Forelimb muscle (tissue), 1 donor: Measurements from ENCODE around the gene NTM. TPM values are rescaled to one million over a fixed set of nuclear protein-coding genes. Genes with fewer than 3 reads are reported as not detected.

Experiments used
- DNase-seq: peaks from one replicate; pipeline ENCODE4 v3.0.0-alpha.2; 2013; ENCODE audit warnings: low read depth
- polyA plus RNA-seq: library from polyadenylated mRNA; unstranded; fragments of 120-200 nt; gene quantifications from one replicate; pipeline ENCODE4 v1.2.1, GENCODE V29; 2013; ENCODE audit not compliant: insufficient read length

Gene NTM
- polyA plus RNA-seq, 1 donor, result 15.0 TPM

DNA sequence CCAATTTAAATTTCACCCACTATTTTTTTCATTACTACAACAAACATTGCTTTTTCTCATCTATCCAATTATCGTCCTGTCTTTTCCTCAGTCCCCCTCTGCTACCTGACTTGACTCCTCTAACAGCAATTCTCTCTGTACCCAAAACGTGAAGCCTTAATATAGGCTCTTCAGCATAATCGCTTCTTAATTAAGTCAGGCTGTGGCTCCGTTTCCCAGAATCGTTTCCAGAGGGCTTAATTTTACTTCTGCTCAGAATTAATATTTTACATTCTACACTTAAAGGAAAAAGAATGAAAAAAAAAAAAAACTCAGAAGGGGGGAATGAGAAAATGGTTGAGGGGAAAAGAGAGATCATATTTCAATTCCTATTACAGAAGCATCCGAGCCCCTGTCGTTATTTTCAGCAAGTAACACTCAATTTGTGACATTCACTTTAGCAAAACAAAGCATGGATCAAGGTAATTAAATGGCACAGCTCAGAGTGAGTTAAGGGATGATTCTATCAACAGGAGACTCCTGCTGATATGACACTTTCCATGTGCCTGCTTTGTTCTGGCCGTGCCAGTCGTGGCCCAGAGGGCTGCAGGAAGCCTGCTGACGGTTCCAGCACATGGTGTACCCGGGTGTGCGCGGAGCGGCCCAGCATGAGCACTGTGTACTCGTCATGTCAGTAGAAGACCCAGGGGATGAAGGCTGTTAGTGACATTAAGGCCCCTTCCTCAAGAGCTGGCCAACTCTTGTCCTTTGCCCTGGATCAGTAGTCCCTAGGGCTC, 272.5 kb downstream of the NTM start:
- DNase-seq, result no peak

DNA sequence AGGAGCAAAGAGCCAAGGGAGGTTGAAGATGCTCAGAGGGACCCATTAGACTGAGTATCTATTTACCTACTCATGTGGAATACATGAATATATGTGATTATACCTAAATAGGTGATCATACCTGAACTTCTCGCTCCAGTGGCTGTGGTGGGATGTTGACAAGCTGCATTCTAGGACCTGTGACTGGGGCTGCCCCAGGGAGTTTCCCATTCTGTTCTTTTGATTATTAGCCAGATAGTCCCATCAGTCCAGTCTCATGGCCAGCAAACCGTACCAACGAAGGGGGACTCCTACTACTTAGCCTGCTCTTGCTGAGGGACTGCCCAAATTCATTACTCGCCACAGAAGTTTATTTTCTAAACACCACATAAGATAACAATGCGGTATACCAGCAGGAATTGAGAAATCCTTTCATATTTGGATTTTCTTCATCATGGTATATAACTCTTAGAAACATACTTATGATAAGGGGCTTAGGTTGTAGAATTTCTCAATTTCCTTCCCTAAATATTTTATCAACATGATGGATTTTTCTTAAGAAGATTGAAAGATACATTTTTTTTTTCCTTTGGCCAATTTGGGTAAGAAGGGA, 273.9 kb downstream of the NTM start:
- no peak for DNase-seq

DNA sequence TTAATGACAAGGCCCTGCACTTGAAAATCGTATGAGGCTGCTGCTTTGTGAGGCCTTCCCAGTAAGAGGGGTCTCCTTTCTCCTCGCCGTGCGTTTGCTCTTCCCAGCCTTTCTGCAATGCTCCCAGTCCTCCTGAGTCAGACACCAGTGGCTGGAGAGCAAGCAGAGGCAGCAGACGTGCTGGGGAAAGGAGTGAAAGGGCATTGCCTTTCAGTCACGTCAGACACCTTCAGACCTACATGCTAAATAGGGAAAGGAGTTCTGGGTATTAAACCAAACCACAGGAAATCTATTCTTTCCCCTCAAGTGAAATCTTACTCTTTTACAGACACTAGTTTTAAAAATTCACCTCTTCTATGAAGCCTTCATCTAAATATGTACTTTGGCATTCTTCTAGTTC, 274.8 kb downstream of the NTM start:
- no peak for DNase-seq

DNA sequence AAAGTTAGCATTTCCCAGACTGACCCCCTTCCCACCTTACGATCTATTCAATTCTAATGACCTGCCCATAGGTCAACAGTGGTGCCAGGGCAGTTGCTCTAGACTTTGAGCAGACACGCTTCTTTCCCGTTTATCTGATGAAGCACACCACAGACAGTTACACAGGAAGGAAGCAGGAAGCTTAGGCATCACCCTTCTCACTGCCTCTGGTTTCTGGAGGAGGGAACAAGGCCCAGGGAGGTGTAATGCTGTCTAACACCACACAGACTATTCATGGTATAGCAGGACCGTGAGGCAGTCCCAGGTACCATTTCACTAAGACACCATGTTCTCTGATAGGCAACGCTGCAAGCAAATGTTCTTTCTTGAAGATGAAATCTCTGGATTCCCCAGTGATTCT, 279.4 kb downstream of the NTM start:
- no peak for DNase-seq

DNA sequence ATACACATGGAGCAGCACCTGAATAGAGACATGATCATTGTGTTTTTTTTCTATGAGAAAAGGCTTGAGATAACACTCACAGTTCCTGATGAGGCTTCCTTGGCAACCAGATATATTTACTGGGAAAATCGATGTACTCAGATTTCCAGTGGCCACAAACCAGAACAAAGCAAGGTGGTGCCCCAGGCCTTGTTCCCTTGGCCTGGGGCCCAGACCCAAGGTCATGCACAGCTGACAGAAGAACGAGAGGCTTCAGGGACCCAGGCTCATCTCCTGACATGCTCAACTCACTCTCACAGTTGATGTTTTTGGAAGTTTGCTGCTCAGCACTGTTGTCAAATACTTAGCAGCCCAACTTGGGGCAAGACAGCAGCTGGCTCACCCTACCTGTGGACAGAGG, 281.8 kb downstream of the NTM start:
- no peak for DNase-seq

DNA sequence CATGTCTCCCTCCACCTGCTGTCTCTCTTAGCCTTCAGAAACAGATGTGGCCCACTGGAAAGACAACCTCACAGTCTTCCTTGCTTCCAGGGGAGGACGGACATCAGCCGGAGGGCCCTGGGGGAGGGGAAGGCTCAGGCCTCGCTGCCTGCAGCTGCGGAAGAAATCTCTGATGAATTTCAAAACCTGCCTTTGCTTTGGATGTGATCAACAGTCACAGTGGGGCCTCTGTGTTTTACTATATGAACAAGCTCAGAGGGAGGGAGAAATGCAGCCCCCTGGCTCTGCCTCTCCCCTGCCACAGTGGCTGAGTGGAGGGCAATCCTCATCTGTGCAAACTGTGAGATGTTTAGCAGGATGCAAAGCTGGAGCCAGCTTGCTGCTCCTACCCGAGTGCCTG, 282.8 kb downstream of the NTM start:
- no peak for DNase-seq

DNA sequence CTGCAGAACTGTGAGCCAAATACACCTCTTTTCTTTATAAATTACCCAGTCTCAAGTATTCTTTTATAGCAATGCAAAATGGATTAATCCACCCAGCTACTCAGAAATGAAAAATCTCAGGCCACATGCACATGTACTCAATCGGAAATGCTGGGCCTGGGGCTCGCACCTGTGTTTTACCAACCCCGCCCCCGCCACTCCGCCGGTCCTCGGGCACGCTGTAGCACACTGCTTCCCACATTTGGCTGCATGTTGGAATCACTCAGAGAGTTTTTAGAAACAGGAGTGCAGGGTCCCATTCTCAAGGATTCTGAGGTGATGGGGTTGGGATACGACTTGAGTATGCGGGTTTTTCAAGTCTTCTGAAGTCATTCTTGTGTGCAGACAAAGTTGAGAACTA, 284.4 kb downstream of the NTM start:
- no peak for DNase-seq

DNA sequence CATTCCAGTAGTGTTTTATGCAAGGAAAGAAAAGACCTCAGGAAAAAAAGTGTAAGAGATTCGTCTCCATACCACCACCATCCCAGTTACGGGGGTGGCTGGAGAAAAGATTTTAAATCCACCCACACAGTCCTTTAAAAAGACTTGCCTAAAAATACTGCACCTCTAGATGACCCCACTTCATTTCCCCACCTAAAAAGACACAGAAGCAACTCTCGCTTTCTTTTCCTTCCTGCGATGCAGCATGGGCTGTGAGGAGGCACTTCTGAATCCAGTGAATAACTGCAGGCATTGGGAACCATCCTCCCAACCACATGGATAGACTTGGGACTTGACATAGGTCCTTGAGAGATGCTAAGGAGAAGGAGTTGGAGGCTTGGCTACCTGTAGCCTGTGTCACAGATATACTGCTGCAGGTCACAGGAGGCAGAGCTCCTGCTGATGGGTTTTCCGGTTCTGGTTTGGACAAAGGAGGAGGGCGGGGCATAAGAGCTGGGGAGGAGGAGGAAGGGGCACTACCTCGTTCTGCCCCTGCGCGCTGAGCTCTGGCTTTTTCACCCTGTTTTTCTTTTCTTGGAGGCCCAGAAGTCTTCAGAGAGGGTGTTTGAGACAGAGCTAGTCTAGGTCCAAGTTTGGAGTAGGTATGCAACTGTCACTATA, 285.9 kb downstream of the NTM start:
- DNase-seq, result no peak

DNA sequence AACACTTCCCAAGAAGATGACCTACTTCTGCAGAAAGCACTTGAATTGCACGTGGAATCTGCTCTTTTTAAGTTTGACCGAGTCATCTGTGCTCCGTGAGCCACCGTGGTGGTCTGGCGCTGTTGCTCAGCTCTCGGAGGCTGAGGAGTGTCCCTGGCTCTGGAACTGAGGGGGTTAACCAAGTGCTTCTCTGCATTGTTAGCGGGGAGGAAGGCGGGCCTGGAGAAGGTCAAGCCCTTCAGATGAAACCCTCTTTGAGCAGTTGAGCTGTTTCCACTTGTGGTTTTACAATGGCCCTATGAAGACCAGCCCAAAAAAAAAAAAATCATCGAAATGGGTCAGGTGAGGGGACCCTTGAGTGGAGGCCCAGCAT, 286.4 kb downstream of the NTM start:
- DNase-seq, result no peak

DNA sequence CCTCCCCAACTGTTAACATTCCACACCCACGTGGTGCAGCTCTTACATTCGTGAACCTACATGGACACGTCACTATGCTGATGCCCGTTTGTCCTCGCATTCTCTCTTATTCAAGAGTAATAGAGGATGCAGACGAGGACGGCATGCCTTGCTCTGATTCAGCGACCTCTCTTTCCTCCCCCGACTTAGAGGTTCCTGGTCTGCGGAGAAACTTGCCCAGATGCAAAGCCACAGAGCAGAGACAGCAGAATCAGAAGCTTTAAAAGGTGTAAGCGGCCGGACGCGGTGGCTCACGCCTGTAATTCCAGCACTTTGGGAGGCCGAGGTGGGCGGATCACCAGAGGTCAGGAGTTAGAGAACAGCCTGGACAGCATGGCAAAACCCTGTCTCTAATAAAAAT, 288.0 kb downstream of the NTM start:
- no peak for DNase-seq

DNA sequence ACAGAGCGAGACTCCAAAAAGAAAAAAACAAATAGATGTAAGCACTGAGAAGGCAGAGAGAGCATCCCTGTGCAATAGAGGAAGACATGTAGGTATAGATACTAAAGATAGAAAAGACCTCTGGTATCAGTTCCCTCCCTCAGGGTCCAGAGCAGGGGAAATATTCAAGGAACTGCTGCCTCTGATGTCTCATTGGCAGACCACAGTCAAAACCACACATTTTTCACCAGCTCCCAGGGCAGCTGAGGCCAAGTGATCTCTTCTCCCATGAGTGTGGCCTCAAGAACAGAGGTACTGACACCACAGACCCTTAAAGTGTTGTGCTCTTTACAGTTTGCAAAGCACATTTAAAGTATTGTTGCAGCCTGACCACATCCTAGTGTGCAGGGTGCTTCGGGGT, 288.5 kb downstream of the NTM start:
- DNase-seq, result no peak

DNA sequence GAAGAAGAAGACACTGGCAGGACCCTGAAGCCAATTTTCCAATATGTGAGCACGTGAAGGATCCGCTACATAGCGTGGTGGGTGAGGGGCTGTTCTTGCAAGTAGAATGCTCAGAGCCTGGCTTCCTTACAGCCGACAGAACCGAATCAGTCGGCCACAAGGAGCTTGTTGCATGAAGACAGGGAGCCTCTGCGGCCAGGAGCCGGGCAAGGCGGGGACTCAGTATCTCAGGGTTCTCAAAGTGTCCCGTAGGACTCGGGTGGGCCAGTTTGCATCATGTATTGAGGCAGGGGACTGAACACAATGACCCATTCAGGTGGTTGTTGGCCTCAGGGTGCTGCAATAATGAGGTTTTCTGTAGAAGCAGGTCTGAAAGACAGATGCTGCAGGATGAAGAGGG, 289.5 kb downstream of the NTM start:
- no peak for DNase-seq

DNA sequence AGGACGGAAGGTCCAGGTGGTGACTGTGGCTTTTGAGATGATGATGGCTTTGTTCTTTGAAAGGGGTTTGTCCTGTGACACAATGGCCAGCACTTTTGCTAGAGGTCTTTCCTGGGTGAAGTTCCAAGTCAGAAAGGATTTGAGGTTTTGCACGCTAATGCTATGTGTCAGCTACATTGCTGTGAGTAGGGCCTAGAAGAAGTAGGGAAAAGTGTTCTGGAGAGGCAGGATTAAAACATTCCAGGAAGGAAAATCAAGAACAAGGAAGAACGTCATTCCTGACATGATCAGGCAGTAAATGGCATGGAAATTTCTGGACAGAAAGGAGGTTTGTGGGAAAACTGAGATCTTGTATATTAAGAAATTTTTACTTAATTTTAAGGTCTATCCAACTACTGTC, 290.7 kb downstream of the NTM start:
- no peak for DNase-seq

DNA sequence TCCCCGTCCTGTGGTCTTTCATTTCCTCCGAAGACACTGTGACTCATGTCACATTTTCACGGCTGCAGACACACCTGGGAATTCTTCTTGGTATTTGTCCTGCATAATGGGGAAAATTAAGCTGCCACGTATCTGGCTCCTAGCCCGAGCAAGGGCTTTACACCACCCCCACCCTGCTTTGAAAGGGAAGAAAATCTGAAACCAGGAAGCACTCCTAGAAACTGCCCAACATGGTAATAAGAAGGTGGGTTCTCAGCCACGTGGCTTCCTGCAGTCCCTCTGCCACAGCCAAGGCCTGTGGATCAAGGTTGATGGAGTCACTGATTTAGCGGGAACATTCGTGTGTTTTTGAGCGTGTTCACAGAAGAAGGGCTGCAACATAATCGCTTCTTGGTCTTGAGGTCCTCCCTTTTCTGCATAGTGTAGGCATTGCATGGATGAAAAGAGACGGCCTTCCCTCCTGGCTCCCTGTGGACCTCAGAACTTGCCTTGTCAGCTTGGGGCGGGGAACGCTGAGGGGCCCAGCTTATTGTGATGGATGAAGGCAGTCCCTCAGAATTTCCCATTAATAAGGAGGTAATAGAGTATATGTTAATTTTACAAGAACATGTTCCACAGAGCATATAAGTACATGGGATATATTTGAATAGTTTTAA, 292.0 kb downstream of the NTM start:
- DNase-seq, result no peak

DNA sequence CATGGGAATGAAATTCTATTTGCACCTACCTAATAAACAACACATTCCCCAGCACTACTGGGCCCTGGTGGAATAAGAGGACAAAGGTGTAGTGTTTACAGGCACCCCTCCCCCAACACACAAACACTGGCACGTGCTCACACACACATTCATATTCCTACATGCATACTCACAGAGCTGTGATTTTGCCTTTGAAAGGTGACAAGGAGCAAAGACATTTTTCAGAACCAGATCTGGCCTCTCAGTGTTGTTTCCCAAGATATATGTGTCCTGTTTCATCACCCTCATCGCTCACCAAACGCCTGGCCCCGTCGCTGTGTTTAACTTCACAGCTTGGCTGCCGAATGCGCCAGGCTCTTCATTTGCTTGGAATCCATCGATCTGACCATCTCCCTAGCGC, 292.6 kb downstream of the NTM start:
- no peak for DNase-seq

DNA sequence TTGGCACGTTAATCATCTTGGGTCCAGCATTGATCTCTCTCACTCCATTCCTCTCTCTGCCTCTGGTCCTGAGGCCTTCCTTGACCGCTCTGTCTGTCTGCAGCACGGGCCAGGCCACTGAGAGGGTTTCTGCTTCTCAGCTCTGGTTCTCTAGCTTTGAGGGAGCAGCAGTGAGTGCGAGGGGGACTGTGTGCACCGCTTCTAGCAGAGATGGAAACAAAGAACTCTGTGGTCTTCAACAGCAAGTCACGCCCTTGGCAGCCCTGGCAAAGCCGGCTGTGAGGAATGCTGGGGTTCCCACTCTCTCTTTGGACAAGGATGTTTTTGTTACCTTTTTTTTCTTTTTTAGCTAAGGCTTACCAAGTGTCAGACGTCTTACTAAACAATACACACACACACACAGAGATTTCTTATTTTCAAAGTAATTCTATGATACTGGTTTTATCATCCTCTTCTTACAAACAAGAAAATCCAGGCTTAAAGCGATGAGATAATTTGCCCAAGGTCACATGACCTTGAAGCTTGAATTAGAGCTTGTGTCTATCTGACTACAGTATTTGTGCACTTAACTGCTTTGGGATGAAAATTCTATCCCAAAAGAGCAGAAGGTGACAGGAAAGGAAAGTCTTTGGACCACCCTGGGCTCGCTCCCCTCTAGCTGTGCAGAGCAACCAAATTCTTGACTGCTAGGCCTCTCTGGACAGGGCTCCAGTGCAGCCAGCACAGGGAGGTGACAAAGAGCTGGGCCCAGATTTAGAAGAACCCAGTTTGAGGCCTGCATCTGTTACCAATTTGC, 293.2 kb downstream of the NTM start:
- DNase-seq, result no peak

DNA sequence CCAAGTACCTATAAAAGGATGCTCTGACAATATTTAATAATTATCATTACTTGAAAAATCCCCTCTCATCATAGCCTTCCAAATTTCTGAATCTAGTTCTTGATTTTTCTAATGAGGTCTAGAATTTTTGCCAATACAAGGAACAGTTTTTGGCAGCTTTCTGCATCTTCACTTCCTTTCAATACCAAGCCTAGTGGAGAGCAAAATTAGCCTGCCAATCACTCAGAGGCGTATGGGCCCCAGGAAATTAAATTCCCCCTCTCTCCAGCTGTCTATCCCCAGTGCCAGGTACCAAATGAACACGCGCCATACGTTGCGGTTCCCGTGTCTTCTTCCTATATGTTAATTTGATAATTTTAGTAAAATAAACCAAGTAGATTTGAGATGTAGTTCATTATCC, 293.9 kb downstream of the NTM start:
- no peak for DNase-seq

DNA sequence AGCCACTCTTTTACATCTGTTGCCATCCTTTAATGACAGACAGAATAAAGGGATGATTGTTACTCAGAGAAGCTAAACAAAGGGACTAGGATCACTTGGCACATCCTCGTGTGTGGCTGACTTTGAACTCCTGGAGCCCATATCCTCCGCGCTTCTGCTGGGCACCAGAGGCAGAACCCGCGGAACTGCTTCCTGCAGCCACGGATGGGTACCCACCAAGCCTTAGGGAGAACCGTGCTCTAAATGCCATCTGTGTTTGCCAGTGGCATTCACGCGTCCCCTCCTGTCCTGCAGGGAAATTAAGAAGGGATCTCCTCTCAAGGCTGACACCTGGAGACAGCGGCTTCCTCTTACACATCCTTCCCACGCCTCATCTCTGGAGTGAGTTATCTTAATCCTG, 294.4 kb downstream of the NTM start:
- DNase-seq, result no peak

DNA sequence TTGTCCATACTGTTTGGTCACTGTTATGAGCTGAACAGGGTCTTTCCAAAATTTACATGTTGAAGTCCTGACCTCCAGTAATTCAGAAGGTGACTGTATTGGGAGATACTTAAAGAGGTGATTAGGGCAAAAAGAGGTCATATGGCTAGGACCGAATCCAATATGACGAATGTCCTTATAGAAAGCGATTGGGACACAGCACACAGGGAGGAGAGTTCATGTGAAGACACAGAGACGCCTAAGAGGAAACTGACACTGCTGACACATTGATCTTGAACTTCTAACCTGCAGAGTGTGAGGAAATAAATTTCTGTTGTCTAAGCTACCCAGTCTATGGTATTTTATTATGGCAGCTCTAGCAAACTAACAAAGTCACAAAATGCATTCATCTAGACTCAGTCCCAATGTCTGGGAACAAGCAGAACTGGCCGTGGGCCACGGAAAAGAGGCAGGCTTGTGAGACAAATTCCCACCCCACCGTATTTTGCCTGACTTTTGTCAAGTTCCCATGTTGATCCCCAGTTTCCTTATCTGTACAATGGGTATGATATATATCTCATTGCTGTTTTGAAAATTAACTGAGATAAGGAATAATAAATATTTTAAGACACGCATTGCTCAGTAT, 295.0 kb downstream of the NTM start:
- no peak for DNase-seq

DNA sequence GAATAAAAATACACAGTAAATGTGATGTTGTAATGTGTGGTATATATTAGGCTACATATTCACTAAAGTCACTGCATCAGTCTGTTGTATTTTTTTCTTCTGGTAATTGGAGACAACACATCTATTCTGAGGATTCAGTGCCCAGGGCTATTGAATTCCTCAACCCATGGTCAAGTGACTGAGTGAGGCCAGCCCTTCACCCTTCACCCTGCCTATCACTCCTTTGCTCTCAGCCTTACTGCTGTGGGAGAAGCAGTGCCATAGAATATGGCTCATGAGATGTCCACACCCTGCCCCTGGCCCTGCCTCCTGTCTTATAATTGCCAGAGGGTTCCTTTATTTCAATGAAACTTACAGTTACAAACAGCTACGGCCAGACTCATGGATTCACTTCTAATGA, 295.6 kb downstream of the NTM start:
- no peak for DNase-seq

DNA sequence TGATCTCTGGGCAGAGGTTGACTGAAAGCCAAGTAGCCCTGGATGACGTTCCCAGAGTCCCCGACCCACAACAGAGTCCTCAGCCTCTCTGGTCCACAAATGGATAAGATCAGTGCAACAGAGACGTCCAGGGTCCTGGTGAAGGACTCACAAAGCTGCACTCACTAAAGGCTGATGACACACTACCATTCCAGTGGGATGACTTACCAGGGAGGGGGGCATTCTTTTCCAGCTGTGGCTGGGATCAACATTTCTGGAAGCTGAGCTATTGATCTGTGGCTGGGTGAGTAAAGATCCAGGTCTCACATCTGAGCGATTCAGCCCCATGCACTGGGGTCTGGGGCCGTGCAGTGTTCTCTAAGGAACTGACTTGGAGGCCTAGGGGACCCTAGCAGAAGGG, 296.2 kb downstream of the NTM start:
- DNase-seq, result no peak

DNA sequence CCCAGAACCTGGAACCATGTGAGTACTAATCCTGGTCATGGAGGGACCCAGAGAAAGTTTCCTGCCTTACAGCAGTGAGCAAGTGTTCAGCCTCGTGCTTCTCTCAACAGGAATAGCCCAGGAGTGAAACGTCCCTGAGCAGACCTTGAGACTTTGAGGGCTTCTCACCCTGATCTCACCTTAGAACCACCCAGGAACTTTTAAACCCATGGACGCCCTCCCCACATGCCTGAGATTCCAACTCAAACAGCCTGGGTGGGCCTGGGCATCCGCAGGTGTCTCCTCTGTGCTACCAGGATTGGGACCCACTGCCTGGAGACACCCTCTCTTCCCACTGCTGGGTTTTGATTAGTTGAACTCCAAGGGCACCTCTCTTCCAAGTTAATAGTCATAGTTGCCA, 297.2 kb downstream of the NTM start:
- DNase-seq, result no peak
